HG03196 (cell line): Measurements from ENCODE around the gene GRM7.

ENCODE experiments used
- ATAC-seq: cut with Tn5 transposase; IDR thresholded peaks from one replicate; pipeline ENCODE4 v1.9.1; 2021; ENCODE audit not compliant: unreplicated experiment

GRM7 gene

GRCh38 chr3:7215706-7216105 is 354.8 kb downstream of the GRM7 start:
- no peak for ATAC-seq

- no peak for ATAC-seq
Observed at GRCh38 chr3:7226393-7226792, 365.5 kb downstream of the GRM7 start.

DNA sequence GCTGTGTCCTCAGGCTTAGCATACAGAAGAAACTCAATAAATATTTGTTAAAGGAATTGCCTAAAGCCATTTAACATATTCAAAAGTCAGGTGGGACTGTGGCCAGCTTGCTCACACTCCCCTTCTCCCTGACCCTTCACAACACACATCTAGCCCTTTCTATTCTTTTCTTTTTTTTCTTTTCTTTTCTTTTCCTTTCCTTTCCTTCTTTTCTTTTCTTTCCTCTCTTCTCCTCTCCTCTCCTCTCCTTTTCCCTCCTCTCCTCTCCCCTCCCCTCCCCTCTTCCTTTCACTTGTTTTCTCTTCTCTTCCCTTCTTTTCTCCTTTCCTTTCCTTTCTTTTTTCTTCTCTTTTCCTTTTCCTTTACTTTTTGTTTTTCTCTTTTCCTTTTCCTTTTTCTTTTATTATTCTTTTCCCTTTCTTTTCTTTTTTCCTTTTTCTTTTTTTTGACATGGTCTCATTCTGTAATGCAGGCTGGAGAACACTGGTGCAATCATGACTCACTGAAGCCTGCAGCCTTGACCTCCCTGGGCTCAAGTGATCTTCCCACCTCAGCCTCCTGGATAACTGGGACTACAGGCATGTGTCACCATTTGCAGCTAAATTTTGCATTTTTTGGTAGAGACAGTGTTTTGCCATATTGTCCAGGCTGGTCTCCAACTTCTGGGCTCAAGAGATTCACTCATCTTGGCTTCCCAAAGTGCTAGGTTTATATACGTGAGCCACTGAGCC is 377.8 kb downstream of the GRM7 start:
- ATAC-seq, result no peak

DNA sequence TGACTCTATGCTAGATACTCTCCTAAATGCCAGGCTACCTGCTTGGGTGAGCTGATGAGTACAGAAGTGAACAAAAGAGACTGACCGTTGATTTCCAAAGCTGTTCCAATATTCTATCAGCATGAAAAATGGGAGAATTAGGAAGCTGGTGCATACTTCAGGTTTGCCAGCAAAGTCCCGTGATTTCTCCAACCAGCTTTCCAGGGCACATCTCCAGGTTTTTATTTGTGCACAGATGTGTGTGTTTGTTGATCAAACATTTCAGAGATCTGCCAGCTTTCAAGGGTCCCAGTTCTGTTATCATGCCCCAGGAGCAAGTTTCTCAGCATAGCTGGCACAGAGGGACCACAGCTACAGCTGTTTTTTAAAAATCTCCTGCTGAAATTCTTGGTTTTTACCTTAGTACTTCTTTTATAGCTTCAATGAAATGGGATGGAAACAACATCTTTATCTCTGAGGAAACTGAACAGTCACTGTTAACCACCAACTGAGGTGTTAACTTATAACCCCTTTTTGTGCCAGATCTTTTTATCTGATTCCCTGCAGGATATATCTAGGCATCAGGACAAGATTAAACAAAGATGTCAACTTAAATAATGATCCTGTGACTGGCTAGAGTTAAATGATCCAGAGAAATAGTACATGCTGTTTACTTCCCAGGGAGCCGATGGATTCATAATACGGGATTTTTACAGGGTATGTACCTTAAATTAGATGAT is 380.8 kb downstream of the GRM7 start:
- no peak for ATAC-seq

DNA sequence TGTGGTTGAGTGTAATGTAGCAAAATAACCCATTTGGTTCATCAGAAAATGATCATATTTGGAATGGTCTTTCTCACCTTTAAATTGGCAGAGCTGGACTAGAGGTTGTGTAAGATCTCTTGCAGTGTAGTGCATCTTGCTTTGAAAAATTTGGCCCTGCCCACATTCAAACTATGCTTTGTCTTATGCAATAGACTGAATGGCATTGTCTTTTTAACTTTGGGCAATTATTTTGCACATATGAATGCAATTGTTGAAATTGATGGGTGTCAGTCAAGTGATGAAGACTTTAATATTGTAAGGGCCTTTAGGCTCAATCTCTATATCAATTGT is 381.4 kb downstream of the GRM7 start:
- ATAC-seq, result no peak

DNA sequence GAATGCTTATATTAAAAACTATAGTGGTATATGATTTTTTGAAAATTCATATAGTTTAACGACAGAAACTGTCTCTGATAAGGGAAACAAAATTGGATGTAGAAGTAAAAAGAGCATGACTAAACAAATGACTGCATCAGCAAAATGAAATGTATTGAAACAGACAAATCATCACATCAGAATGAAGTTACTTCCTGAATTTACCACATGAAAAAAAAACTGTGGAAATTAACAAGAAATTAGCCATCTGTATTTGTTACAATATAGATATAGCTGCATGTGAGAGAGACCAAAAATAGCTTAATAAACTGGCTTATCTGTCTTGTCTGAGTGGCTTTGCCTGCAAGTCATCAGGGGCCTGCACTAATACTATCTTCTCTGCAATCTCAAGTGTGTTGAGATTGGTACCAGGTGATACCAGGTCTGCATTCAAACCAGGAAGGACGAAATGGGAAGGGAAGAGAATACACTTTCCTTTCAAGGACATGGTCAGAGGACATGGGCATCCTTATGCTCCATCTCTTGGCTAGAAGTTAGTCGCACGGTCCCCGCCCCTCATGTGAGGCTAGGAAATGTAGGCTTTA is 388.7 kb downstream of the GRM7 start:
- ATAC-seq, result no peak

GRCh38 chr3:7254251-7254650 is 393.3 kb downstream of the GRM7 start:
- ATAC-seq, result no peak

DNA sequence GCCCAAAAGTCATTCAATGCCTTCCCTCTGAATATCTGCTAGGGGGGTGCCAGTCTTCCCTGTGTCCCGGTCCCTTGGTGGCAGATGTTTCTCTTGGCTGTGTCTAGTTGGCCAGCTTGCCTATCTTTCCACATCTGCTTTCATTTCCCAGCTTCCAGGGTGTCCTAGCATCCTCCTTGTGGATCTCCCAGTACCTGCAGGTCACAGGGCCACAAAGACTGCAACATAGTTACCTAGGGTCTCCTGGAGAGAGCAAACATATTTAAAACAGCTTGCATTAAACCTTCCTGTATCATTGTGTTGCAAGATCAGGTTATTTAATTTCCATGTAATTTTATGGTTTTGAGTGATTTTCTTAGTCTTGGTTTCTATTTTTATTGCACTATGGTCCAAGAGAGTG is 400.1 kb downstream of the GRM7 start:
- ATAC-seq, result no peak

DNA sequence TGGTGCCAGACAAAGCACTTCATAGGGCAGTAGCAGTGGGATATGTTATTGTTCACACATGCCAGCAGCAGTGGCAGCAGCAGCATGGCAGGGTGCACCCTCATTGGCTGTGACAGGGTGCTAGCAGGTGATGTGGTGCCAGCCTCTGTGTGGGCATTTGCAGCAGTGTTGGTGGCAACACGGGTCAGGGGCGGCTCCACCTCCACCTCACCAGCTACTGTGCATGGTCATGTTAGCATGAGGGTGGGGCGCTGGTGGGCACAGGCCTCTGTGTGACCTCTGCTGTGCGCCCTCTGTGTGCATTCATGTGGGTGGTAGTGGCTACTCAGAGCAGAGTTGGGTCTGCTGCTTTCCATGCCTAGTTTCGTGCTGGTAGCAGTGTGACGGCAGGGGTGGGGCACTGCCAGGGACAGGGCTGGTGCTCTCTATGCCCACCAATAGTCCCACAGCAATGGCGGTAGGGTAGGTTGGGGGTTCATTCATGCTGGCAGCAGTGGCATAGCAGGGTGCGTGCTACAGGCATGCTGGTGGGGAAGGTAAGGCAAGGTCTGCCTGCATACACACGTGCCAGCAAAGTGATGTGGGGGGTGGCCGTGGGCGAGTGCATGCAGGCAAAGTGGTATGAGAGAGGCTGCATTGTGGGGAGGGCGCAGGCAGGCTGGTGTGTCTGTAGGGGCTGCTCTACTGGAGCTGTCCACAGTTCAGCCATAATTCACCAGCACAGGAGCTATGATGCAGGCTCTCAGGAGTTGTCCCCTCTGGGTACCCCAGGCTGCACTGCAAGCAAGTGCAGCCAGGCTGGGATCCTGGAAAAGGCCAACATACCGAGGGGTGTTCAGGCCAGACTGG is 402.7 kb downstream of the GRM7 start:
- ATAC-seq, result no peak

DNA sequence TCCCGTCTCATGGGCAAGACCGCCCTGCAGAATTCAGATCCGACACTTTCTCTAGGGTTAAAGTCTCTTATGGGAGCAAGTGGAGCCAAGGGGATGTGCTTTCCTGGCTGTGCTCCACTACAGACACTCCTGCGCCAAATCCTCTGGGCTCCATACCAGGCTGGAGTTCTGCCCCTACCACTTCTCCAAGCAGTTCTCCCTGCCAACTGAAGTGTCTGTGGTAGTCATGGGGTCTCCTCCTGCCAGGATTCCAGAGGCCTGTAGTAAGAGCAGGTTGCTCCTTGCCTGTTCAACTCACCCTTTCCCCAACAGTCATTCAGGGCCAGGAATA is 403.2 kb downstream of the GRM7 start:
- ATAC-seq, result no peak

DNA sequence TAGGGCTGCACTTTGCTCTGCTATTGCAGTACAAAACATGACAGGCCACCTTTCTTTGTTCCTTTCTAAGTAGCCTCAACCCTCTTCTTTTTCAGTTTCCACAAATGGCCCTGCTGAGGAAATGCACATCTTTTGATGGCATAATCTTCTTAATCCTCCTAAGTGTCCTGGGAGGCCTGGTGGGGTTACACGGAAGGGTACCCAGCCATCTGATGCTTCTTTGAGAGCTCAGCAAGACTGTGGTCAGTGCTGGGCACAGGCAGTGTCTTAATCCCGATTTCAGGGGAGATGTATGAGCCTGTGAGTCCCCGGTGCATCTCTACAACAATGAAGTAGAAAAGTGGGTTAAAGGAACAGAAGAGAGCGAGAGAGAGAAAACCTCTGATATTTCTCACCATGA is 404.8 kb downstream of the GRM7 start:
- no peak for ATAC-seq

- no peak for ATAC-seq
Observed at GRCh38 chr3:7266551-7266950, 405.6 kb downstream of the GRM7 start.

GRCh38 chr3:7270731-7271130 is 409.8 kb downstream of the GRM7 start:
- no peak for ATAC-seq

DNA sequence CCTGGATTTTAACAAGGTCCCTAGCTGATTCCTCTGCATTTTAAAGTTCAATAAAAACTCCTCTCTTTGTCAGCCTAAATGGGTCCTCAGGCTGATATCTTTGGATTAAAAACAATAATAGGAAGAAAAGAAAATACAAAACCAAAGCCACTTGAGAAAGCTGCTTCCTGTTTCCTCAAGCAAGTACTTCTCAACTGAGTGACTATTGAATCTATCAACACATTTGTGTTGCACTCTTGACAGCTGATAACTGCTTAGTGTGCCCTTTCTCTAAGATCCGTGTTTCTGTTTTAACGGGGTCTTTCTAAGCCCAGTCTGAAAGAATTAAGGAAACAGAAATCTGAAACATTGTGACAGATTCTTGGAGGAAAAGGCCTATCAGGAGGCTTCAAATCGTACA is 410.7 kb downstream of the GRM7 start:
- no peak for ATAC-seq

- ATAC-seq, result no peak
Observed at GRCh38 chr3:7272203-7272602, 411.3 kb downstream of the GRM7 start.

- ATAC-seq, result peak; percentile 56
Observed at GRCh38 chr3:7275396-7275795, 414.5 kb downstream of the GRM7 start.

- ATAC-seq, result no peak
Observed at GRCh38 chr3:7280318-7280717, 419.4 kb downstream of the GRM7 start.

GRCh38 chr3:7282988-7283387 is 422.1 kb downstream of the GRM7 start:
- ATAC-seq, result no peak

DNA sequence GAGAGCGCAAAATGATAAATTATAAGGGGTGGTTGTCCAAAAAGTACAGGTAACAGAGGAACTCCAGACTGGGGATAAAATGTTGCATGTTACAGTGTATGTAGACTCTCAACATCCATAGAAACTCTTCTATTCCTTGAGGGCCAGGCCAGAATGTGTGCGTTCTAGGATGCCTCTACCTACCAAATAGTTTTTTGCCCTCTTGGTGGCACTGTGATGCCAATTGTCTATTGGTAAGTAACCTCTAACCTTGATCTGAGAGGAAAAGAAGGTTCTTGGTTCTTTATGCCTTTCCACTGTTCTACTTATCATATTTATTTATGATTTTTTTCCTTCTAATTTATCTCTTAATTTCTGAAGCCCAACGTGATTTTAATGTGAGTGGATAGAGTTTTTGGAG is 424.6 kb downstream of the GRM7 start:
- ATAC-seq, result no peak

DNA sequence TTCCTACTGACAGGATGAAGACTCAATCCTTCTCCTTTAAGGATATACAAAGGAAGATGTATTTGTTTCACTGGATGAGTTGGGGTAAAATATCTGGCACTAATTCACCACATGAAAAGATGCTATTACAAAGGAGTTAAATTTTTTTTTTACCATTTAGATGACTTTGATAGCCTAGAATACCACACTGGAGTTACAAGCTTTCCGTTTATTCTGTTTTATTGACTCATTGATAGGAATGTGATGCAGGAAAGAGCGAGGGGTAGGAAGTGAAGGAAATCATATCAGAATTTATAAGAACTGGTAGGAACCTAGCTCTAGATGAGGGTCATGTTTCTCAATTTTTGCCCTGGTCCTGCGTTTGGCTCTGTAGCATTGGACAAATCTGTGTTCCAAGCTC is 427.2 kb downstream of the GRM7 start:
- no peak for ATAC-seq

DNA sequence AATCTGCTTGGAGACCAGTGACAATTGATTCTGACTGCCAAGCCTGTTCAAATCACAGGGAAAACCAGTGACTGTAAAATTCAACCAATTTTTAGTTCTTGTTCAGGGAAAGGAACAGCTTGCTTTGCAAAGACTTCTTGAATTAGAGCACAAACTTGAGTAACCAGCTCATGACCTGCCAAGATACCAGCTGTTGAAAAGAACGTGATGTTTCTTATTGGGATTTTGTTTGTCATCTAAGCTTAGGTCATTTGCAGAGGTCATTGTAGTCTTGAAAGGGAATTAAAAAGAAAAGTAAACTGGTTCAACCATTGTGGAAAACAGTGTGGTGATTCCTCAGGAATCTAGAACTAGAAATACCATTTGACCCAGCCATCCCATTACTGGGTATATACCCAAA is 428.2 kb downstream of the GRM7 start:
- no peak for ATAC-seq
